ENCODE results near the gene CD300H.
"Not testable (repeated sequence)": the region's sequence is repeated elsewhere in the genome, so short reads cannot be mapped to it uniquely, and the experiment has no call there.

Gene CD300H

GRCh38 chr17:74584292-74585060 is 17.2 kb upstream of the CD300H start:
- no peak for DNase-seq (ENCODE audit: low read depth)

GRCh38 chr17:74582633-74583032 is 15.3 kb upstream of the CD300H start:
- DNase-seq (ENCODE audit: low read depth), result no peak

GRCh38 chr17:74579900-74580299 is 12.6 kb upstream of the CD300H start:
- no peak for DNase-seq (ENCODE audit: low read depth)

GRCh38 chr17:74578979-74579378 is 11.7 kb upstream of the CD300H start:
- no peak for DNase-seq (ENCODE audit: low read depth)

- no peak for DNase-seq (ENCODE audit: low read depth)
These were observed 7.3 kb upstream of the CD300H start for GRCh38 chr17:74574489-74575142.

- not testable (repeated sequence) for DNase-seq (ENCODE audit: low read depth)
These were observed 6.3 kb upstream of the CD300H start for GRCh38 chr17:74573635-74574034.

- DNase-seq (ENCODE audit: low read depth), result no peak
These were observed 5.9 kb upstream of the CD300H start for GRCh38 chr17:74573169-74573568.

GRCh38 chr17:74571621-74572270 is 4.4 kb upstream of the CD300H start:
- DNase-seq (ENCODE audit: low read depth), result no peak

- DNase-seq (ENCODE audit: low read depth), result no peak
These were observed 2.0 kb upstream of the CD300H start for GRCh38 chr17:74569020-74570003.

- DNase-seq (ENCODE audit: low read depth), result no peak
These were observed 981 bp upstream of the CD300H start for GRCh38 chr17:74568106-74568873.

- DNase-seq (ENCODE audit: low read depth), result peak; percentile 2
These were observed 1.1 kb downstream of the CD300H start for GRCh38 chr17:74566132-74566753.

GRCh38 chr17:74565126-74565525 is 2.2 kb downstream of the CD300H start:
- no peak for DNase-seq (ENCODE audit: low read depth)

- DNase-seq (ENCODE audit: low read depth), result no peak
These were observed 4.0 kb downstream of the CD300H start for GRCh38 chr17:74563358-74563757.

GRCh38 chr17:74561586-74561985 is 5.7 kb downstream of the CD300H start:
- DNase-seq (ENCODE audit: low read depth), result no peak

- DNase-seq (ENCODE audit: low read depth), result no peak
These were observed 8.3 kb downstream of the CD300H start for GRCh38 chr17:74558882-74559519.

GRCh38 chr17:74558402-74558801 is 8.9 kb downstream of the CD300H start:
- DNase-seq (ENCODE audit: low read depth), result not testable (repeated sequence)

GRCh38 chr17:74555427-74555940 is 11.8 kb downstream of the CD300H start:
- no peak for DNase-seq (ENCODE audit: low read depth)

- DNase-seq (ENCODE audit: low read depth), result no peak
These were observed 12.4 kb downstream of the CD300H start for GRCh38 chr17:74554909-74555308.

- no peak for DNase-seq (ENCODE audit: low read depth)
These were observed 15.3 kb downstream of the CD300H start for GRCh38 chr17:74552037-74552436.

GRCh38 chr17:74550602-74551001 is 16.7 kb downstream of the CD300H start:
- DNase-seq (ENCODE audit: low read depth), result no peak

All from stimulated activated CD8-positive, alpha-beta memory T cell treated with anti-CD3 and anti-CD28 coated beads, Interleukin-12 subunit alpha, Interleukin-12 subunit beta, amount 100 ng/mL, for 1 hour (primary cell).